ENCODE results near the gene CEP85L.

The CEP85L gene

GRCh38 chr6:118574051-118574865, 77.1 kb downstream of the CEP85L start:
- no peaks in the 10 kb centered on the region for H3K36me3 ChIP-seq (ENCODE audit: insufficient read depth, low read length)
- H3K27ac ChIP-seq = no peak overlapping the region
- H3K4me3 ChIP-seq = no peak overlapping the region
- no peak for TF ChIP-seq POLR2AphosphoS5 (IDR thresholded peaks at IDR 0.05; ENCODE audit: borderline replicate concordance, low read depth, low read length)
- TF ChIP-seq EZH2 (IDR thresholded peaks at IDR 0.05) = no peak
- TF ChIP-seq FOXP2 (optimal IDR thresholded peaks at IDR 0.05; ENCODE audit: control extremely low read depth, extremely low read length, insufficient read depth) = no peak
- no peak for DNase-seq (ENCODE audit: low read depth, low spot score)
- no peak overlapping the region for H3K9ac ChIP-seq (ENCODE audit: insufficient read length)
- H3K9me3 ChIP-seq (ENCODE audit: low read depth, low read length) = 0 out of 2 replicates have a peak, but pooled peaks cover 6% of the 10 kb centered on the region

DNA sequence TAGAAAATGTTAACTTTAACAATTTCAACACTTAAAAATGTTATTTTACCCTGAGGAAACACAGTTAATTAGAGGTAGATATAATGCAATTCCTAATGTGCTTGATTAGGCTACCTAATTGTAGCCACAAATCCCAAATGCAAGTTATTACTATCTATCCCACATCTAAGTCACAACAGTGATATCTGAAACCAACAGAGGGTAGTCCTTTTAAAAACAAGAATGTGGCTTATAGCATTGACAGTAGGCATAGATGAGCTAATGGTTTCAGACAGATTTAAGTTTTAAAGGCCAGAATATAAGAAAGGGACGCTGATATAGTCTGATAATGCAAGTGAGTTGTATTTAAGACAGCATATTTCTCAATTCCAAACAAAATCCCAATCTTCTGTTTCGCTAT, 80.3 kb downstream of the CEP85L start:
- TF ChIP-seq POLR2AphosphoS5 (IDR thresholded peaks at IDR 0.05; ENCODE audit: borderline replicate concordance, low read depth, low read length) = no peak
- no peak for TF ChIP-seq FOXP2 (optimal IDR thresholded peaks at IDR 0.05; ENCODE audit: control extremely low read depth, extremely low read length, insufficient read depth)
- no peak for TF ChIP-seq EZH2 (IDR thresholded peaks at IDR 0.05)
- Histone ChIP-seq H3K9me3 (ENCODE audit: low read depth, low read length) (0 out of 2 replicates have a peak, but pooled peaks cover 6% of the 10 kb centered on the region), H3K36me3 (ENCODE audit: insufficient read depth, low read length) (no peaks in the 10 kb centered on the region), H3K27ac (no peak overlapping the region), H3K9ac (ENCODE audit: insufficient read length) (no peak overlapping the region), H3K4me3 (no peak overlapping the region)
- DNase-seq (ENCODE audit: low read depth, low spot score) = no peak

GRCh38 chr6:118569498-118569897, 81.9 kb downstream of the CEP85L start:
- TF ChIP-seq FOXP2 (optimal IDR thresholded peaks at IDR 0.05; ENCODE audit: control extremely low read depth, extremely low read length, insufficient read depth) = no peak
- no peak for DNase-seq (ENCODE audit: low read depth, low spot score)
- no peak overlapping the region for H3K9ac ChIP-seq (ENCODE audit: insufficient read length)
- 0 out of 2 replicates have a peak, but pooled peaks cover 6% of the 10 kb centered on the region for H3K9me3 ChIP-seq (ENCODE audit: low read depth, low read length)
- no peaks in the 10 kb centered on the region for H3K36me3 ChIP-seq (ENCODE audit: insufficient read depth, low read length)
- H3K27ac ChIP-seq = no peak overlapping the region
- H3K4me3 ChIP-seq = no peak overlapping the region

GRCh38 chr6:118567974-118568373, 83.4 kb downstream of the CEP85L start:
- no peak overlapping the region for H3K27ac ChIP-seq
- H3K36me3 ChIP-seq (ENCODE audit: insufficient read depth, low read length) = no peaks in the 10 kb centered on the region
- H3K9ac ChIP-seq (ENCODE audit: insufficient read length) = no peak overlapping the region
- no peaks in the 10 kb centered on the region for H3K9me3 ChIP-seq (ENCODE audit: low read depth, low read length)
- TF ChIP-seq POLR2AphosphoS5 (IDR thresholded peaks at IDR 0.05; ENCODE audit: borderline replicate concordance, low read depth, low read length) = no peak
- no peak for TF ChIP-seq FOXP2 (optimal IDR thresholded peaks at IDR 0.05; ENCODE audit: control extremely low read depth, extremely low read length, insufficient read depth)
- H3K4me3 ChIP-seq = no peak overlapping the region
- no peak for DNase-seq (ENCODE audit: low read depth, low spot score)

- Histone ChIP-seq H3K9me3 (ENCODE audit: low read depth, low read length) (no peaks in the 10 kb centered on the region), H3K27ac (no peak overlapping the region), H3K9ac (ENCODE audit: insufficient read length) (no peak overlapping the region), H3K4me3 (no peak overlapping the region), H3K36me3 (ENCODE audit: insufficient read depth, low read length) (no peaks in the 10 kb centered on the region)
- TF ChIP-seq FOXP2 (optimal IDR thresholded peaks at IDR 0.05; ENCODE audit: control extremely low read depth, extremely low read length, insufficient read depth) (no peak), POLR2AphosphoS5 (IDR thresholded peaks at IDR 0.05; ENCODE audit: borderline replicate concordance, low read depth, low read length) (no peak), EZH2 (IDR thresholded peaks at IDR 0.05) (no peak)
- DNase-seq (ENCODE audit: low read depth, low spot score) = no peak
Measured at GRCh38 chr6:118565311-118565960, 86.0 kb downstream of the CEP85L start.

DNA sequence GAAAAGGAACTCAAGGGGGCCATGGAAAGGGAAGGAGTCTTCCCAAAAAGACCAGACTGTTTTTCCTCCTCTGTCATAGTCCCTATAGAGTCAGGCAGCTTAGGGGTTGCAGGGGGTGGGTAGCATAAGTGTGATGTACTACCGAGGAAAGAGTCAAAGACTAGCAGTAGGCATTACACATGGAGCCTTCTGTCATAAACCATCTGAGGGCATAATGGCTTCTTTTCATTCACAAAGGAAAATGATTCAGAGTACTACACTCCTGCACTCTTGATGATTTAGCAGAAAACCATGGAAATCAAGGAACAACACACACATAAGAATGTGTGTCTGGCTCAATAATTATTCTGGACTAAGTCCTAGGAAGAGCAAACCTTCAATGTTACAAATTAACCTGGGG, 88.4 kb downstream of the CEP85L start:
- no peak overlapping the region for H3K4me3 ChIP-seq
- H3K36me3 ChIP-seq (ENCODE audit: insufficient read depth, low read length) = no peaks in the 10 kb centered on the region
- H3K9me3 ChIP-seq (ENCODE audit: low read depth, low read length) = no peaks in the 10 kb centered on the region
- no peak overlapping the region for H3K9ac ChIP-seq (ENCODE audit: insufficient read length)
- DNase-seq (ENCODE audit: low read depth, low spot score) = no peak
- TF ChIP-seq POLR2AphosphoS5 (IDR thresholded peaks at IDR 0.05; ENCODE audit: borderline replicate concordance, low read depth, low read length) = no peak
- TF ChIP-seq EZH2 (IDR thresholded peaks at IDR 0.05) = no peak
- no peak for TF ChIP-seq FOXP2 (optimal IDR thresholded peaks at IDR 0.05; ENCODE audit: control extremely low read depth, extremely low read length, insufficient read depth)
- H3K27ac ChIP-seq = no peak overlapping the region

- Histone ChIP-seq H3K9ac (ENCODE audit: insufficient read length) (no peak overlapping the region), H3K9me3 (ENCODE audit: low read depth, low read length) (no peaks in the 10 kb centered on the region), H3K27ac (no peak overlapping the region), H3K4me3 (no peak overlapping the region), H3K36me3 (ENCODE audit: insufficient read depth, low read length) (no peaks in the 10 kb centered on the region)
- DNase-seq (ENCODE audit: low read depth, low spot score) = no peak
- no peak for TF ChIP-seq POLR2AphosphoS5 (IDR thresholded peaks at IDR 0.05; ENCODE audit: borderline replicate concordance, low read depth, low read length)
- no peak for TF ChIP-seq EZH2 (IDR thresholded peaks at IDR 0.05)
- TF ChIP-seq FOXP2 (optimal IDR thresholded peaks at IDR 0.05; ENCODE audit: control extremely low read depth, extremely low read length, insufficient read depth) = no peak
Measured at GRCh38 chr6:118562248-118562647, 89.1 kb downstream of the CEP85L start.

- H3K9me3 ChIP-seq (ENCODE audit: low read depth, low read length) = no peaks in the 10 kb centered on the region
- no peak overlapping the region for H3K4me3 ChIP-seq
- H3K36me3 ChIP-seq (ENCODE audit: insufficient read depth, low read length) = no peaks in the 10 kb centered on the region
- TF ChIP-seq EZH2 (IDR thresholded peaks at IDR 0.05) (no peak), POLR2AphosphoS5 (IDR thresholded peaks at IDR 0.05; ENCODE audit: borderline replicate concordance, low read depth, low read length) (no peak), FOXP2 (optimal IDR thresholded peaks at IDR 0.05; ENCODE audit: control extremely low read depth, extremely low read length, insufficient read depth) (no peak)
- no peak for DNase-seq (ENCODE audit: low read depth, low spot score)
- H3K27ac ChIP-seq = no peak overlapping the region
- no peak overlapping the region for H3K9ac ChIP-seq (ENCODE audit: insufficient read length)
Measured at GRCh38 chr6:118559659-118560058, 91.7 kb downstream of the CEP85L start.
